ENCODE results near the gene ZNF827.

- TF ChIP-seq GATA3 (IDR thresholded peaks at IDR 0.05; ENCODE audit: low read depth, low read length): no peak
- TF ChIP-seq GATA2 (IDR thresholded peaks at IDR 0.05; ENCODE audit: low read depth, low read length): no peak
Observed at GRCh38 chr4:145859926-145860325, 78.7 kb downstream of the ZNF827 start.

Data from SH-SY5Y (cell line).